Left ventricle myocardium inferior (tissue), 1 donor: ENCODE measurements around the gene GNLY. TPM values are rescaled to one million over a fixed set of nuclear protein-coding genes. Genes with fewer than 3 reads are reported as not detected.

Source experiments
- DNase-seq: peaks from one replicate; pipeline ENCODE4 v3.0.0-alpha.2; 2020
- H3K27ac ChIP-seq: fragments of 200-600 bp; replicated peaks from 2 replicates; pipeline ENCODE4 v1.8.0; 2021
- H3K27me3 ChIP-seq: fragments of 200-600 bp; 2 replicates; pipeline ENCODE4 v1.8.0; 2021; ENCODE audit warnings: low read depth
- H3K36me3 ChIP-seq: fragments of 200-600 bp; 2 replicates; pipeline ENCODE4 v1.8.0; 2021
- H3K4me1 ChIP-seq: fragments of 200-600 bp; 2 replicates; pipeline ENCODE4 v1.8.0; 2021
- H3K4me3 ChIP-seq: fragments of 200-600 bp; 2 replicates; pipeline ENCODE4 v1.8.0; 2021; ENCODE audit warnings: mild to moderate bottlenecking, moderate library complexity
- H3K9me3 ChIP-seq: fragments of 200-600 bp; replicated peaks from 2 replicates; pipeline ENCODE4 v1.8.0; 2021
- intact Hi-C: fragments of 100-400 bp; cut with micrococcal nuclease; formaldehyde crosslinking; loops from one replicate; pipeline ENCODE4 v1.11.0; 2022
- total RNA-seq: library from RNA; stranded (reverse); fragmentation: NEBNext Ultra II Directional; extraction: Animal tissue kit (Norgen Biotek cat#: 25700); gene quantifications from one replicate; pipeline ENCODE4 v1.2.1, GENCODE V29; 2021
- TF ChIP-seq, protein P1 (sequence below): fragments of 200-600 bp; IDR thresholded peaks from 2 replicates; pipeline ENCODE4 v1.8.0; 2021; ENCODE audit warnings: antibody characterized with exemption, mild to moderate bottlenecking, borderline replicate concordance
- donor health status: DM: no; HTN: yes; CAD: no; lungs with severe emphysema.

Gene GNLY
- total RNA-seq, 1 donor from 2014 or later = 1.5 TPM

DNA sequence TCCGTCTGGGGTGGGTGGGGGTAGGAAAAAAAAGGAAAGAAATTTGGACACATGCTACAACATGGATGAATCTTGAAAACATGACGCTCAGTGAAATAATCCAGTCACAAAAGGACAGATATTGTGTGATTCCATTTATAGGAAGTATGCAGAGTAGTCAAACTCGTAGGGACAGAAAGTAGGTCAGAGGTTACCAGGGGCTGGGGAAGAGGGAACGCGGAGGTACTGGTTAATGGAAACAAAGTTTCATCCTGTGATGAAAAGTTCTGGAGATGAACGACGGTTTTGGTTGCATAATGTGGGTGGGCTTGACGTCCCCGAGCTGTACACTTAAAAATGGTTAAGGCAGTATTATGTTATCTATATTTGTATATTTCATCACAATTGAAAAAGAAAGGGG lies 21.7 kb upstream of the GNLY start:
- intact Hi-C loops = no loop called here
- TF ChIP-seq, protein P1, sequence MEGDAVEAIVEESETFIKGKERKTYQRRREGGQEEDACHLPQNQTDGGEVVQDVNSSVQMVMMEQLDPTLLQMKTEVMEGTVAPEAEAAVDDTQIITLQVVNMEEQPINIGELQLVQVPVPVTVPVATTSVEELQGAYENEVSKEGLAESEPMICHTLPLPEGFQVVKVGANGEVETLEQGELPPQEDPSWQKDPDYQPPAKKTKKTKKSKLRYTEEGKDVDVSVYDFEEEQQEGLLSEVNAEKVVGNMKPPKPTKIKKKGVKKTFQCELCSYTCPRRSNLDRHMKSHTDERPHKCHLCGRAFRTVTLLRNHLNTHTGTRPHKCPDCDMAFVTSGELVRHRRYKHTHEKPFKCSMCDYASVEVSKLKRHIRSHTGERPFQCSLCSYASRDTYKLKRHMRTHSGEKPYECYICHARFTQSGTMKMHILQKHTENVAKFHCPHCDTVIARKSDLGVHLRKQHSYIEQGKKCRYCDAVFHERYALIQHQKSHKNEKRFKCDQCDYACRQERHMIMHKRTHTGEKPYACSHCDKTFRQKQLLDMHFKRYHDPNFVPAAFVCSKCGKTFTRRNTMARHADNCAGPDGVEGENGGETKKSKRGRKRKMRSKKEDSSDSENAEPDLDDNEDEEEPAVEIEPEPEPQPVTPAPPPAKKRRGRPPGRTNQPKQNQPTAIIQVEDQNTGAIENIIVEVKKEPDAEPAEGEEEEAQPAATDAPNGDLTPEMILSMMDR = no peak
- Histone ChIP-seq H3K27me3 (no peaks in the 10 kb centered on the region), H3K27ac (no peak overlapping the region), H3K4me1 (peaks cover 13% of the 10 kb centered on the region), H3K36me3 (no peaks in the 10 kb centered on the region), H3K4me3 (no peak overlapping the region), H3K9me3 (no peaks in the 10 kb centered on the region)
- DNase-seq = no peak

DNA sequence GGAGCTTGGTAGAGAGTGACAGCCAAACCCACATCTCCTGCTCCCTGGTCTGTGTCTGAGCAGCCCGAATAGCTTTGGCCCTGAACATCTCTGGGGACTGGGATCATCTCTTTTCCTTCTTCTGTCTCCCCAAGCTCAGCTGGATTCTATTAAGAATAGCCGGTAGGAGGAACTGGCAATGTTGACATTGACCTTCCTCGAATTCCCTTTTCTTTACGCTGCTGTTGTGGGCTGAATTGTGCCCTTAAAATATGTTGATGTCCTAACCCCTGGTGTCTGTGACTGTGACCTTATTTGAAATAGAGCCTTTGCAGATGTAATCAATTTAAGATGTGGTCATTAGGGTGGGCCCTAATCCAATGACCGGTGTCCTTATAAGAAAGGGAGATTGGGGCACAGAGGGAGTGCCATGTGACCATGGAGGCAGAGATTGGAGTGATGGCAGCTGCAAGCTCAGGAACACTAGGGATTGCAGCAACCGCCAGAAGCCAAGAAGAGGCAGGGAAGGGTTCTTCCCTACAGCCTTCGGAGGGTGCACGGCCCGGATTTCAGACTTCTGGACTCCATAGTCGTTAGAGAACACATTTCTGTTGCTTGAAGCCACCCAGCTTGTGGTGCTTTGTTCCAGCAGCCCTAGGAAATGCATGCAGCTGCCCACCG lies 20.3 kb upstream of the GNLY start:
- no peak overlapping the region for H3K27ac ChIP-seq
- H3K9me3 ChIP-seq = no peaks in the 10 kb centered on the region
- H3K27me3 ChIP-seq = no peaks in the 10 kb centered on the region
- H3K4me1 ChIP-seq = peaks cover 20% of the 10 kb centered on the region
- H3K36me3 ChIP-seq = no peaks in the 10 kb centered on the region
- intact Hi-C loops = no loop called here
- TF ChIP-seq, protein P1 = no peak
- no peak overlapping the region for H3K4me3 ChIP-seq
- no peak for DNase-seq

DNA sequence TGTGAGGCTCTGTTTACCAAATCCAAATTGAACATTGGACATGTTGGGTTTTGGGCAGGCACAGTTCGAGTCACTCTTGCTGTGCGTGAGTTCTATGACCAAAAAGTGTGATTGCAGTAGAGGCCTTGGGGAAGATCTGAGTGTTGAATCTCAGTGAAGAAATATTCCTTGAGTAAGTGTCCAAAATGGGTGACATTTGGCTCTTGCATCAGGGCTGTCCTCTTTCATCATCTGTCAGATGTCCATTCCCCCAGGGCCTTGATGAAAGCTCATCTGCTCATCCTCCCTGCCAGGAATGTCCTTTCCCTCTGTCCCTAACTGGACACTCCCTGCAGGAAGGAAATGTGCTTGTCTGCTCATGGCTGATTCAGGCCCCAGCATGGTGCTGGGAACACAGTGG lies 19.7 kb upstream of the GNLY start:
- H3K27me3 ChIP-seq = no peaks in the 10 kb centered on the region
- H3K27ac ChIP-seq = no peak overlapping the region
- H3K4me3 ChIP-seq = no peak overlapping the region
- H3K9me3 ChIP-seq = no peaks in the 10 kb centered on the region
- TF ChIP-seq, protein P1 = no peak
- intact Hi-C loops = no loop called here
- H3K4me1 ChIP-seq = peaks cover 26% of the 10 kb centered on the region
- no peaks in the 10 kb centered on the region for H3K36me3 ChIP-seq
- no peak for DNase-seq

DNA sequence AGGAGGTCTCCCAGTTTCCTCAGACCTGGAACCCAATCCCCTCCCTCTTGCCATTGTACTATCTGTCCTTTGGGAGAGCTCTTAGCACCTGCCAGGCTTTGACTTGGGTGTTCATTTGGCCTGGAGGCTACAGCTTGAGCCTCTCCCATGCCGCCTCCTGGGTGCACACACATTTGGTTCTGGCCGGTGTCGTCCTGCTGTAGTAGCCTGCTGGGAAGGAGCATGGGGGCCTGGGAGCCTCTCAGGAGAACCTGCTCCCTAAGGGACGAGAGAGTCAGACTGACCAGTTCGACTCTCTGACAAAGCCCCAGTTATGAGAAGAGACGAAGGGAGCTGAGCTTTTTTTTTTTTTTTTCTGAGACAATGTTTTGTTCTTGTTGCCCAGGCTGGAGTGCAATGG lies 18.7 kb upstream of the GNLY start:
- Histone ChIP-seq H3K4me3 (no peak overlapping the region), H3K9me3 (no peaks in the 10 kb centered on the region), H3K27ac (no peak overlapping the region), H3K36me3 (no peaks in the 10 kb centered on the region), H3K27me3 (no peaks in the 10 kb centered on the region), H3K4me1 (peaks cover 32% of the 10 kb centered on the region)
- TF ChIP-seq, protein P1 = no peak
- DNase-seq = no peak
- intact Hi-C loops = no loop called here

- Histone ChIP-seq H3K4me1 (peaks cover 38% of the 10 kb centered on the region), H3K4me3 (no peak overlapping the region), H3K9me3 (no peaks in the 10 kb centered on the region), H3K27ac (no peak overlapping the region), H3K36me3 (no peaks in the 10 kb centered on the region), H3K27me3 (no peaks in the 10 kb centered on the region)
- DNase-seq = no peak
- TF ChIP-seq, protein P1 = no peak
- intact Hi-C loops = no loop called here
Observed at GRCh38 chr2:85675866-85676548, 18.2 kb upstream of the GNLY start.
